Activated CD4-positive, alpha-beta T cell treated with anti-CD3 and anti-CD28 coated beads, Interleukin-2, amount 10 ng/mL, durations not matched to agents 7 days and 5 days (primary cell): Measurements from ENCODE around the gene ADCY9. TPM values are rescaled to one million over a fixed set of nuclear protein-coding genes. Genes with fewer than 3 reads are reported as not detected.
A peak's percentile ranks its signal among the peaks of the same experiment; 100 is the strongest.

ENCODE experiments used
- CTCF ChIA-PET: fragments of 350-600 bp; sonication (Branson Sonifier 250); formaldehyde crosslinking; loops from one replicate; lab custom pipeline; 2021; ENCODE audit warnings: antibody characterized with exemption; lab: Charles Lee
- POLR2A ChIA-PET: fragments of 350-600 bp; sonication (Branson Sonifier 250); formaldehyde crosslinking; loops from one replicate; lab custom pipeline; 2021; ENCODE audit warnings: antibody characterized with exemption; lab: Charles Lee
- DNase-seq: peaks from one replicate; pipeline ENCODE4 v3.0.0-alpha.2; 2020
- H3K27ac Mint-ChIP-seq: one replicate; pipeline ENCODE4 v1.8.0; 2021; ENCODE audit warnings: mild to moderate bottlenecking, moderate library complexity, mixed read lengths
- H3K27me3 Mint-ChIP-seq: one replicate; pipeline ENCODE4 v1.8.0; 2021; ENCODE audit warnings: mixed read lengths
- H3K36me3 Mint-ChIP-seq: one replicate; pipeline ENCODE4 v1.8.0; 2021; ENCODE audit warnings: low read depth, mixed read lengths
- H3K4me1 Mint-ChIP-seq: one replicate; pipeline ENCODE4 v1.8.0; 2021; ENCODE audit warnings: mixed read lengths
- H3K4me3 Mint-ChIP-seq: one replicate; pipeline ENCODE4 v1.8.0; 2021; ENCODE audit warnings: mild to moderate bottlenecking, moderate library complexity, mixed read lengths
- H3K9me3 Mint-ChIP-seq: one replicate; pipeline ENCODE4 v1.8.0; 2021; ENCODE audit warnings: mixed read lengths
- total RNA-seq, 2 experiments: library from RNA; stranded (reverse); gene quantifications; one replicate each; pipeline ENCODE4 v1.2.3, GENCODE V29; 2021

The ADCY9 gene
- total RNA-seq, 2 experiments from 2014 or later, result 10.4 to 12.4 TPM

- H3K36me3 Mint-ChIP-seq, result peaks cover 16% of the 10 kb centered on the region
- H3K4me1 Mint-ChIP-seq, result peaks cover 50% of the 10 kb centered on the region
- CTCF ChIA-PET, result no interaction called here
- H3K4me3 Mint-ChIP-seq, result no peak overlapping the region
- no peak for DNase-seq
- peaks cover 10% of the 10 kb centered on the region for H3K9me3 Mint-ChIP-seq
- H3K27me3 Mint-ChIP-seq, result peaks cover 10% of the 10 kb centered on the region
- H3K27ac Mint-ChIP-seq, result peak overlapping the region; percentile 3
- POLR2A ChIA-PET, result no interaction called here
Observed at GRCh38 chr16:4139968-4140367, 23.7 kb upstream of the ADCY9 start.

DNA sequence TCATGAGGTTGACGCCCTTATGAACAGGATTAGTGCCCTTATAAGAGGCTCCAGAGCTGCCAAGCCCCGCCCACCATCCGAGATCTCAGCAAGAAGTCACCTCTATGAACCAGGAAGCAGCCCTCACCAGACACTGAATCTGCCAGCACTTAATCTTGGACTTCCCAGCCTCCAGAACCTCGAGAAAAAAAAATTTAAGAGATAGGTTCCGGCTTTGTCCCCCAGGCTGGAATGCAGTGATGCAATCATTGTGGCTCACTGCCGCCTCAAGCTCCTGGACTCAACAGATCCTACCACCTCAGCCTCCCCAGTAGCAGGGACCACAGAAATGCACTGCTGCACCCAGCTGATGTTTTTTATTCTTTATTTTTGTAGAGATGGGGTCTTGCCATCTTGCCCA, 22.5 kb upstream of the ADCY9 start:
- Mint-ChIP-seq H3K27ac (peak overlapping the region; percentile 13), H3K27me3 (peaks cover 13% of the 10 kb centered on the region), H3K9me3 (peaks cover 10% of the 10 kb centered on the region), H3K36me3 (peaks cover 16% of the 10 kb centered on the region), H3K4me3 (no peak overlapping the region), H3K4me1 (peaks cover 44% of the 10 kb centered on the region)
- ChIA-PET CTCF (no interaction called here), POLR2A (no interaction called here)
- DNase-seq, result no peak

DNA sequence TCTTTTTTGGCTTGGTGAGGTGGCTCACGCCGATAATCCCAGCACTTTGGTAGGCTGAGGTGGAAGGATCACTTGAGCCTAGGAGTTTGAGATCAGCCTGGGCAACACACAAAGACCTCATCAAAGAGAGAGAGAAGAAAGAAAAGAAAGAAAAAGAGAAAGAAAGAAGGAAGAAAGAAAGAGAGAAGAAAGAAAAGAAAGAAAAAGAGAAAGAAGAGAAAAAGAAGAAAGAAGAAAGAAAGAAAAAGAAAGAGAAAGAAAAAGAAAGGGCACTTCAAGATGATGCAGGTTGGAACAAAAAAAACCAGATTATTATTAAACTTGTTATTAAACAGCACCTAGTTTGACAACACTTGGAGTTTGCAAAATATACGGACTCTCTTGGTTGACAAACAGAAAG, 21.2 kb upstream of the ADCY9 start:
- CTCF ChIA-PET, result no interaction called here
- no peak overlapping the region for H3K4me3 Mint-ChIP-seq
- peaks cover 15% of the 10 kb centered on the region for H3K36me3 Mint-ChIP-seq
- H3K9me3 Mint-ChIP-seq, result peaks cover 10% of the 10 kb centered on the region
- peak overlapping the region; percentile 42 for H3K27ac Mint-ChIP-seq
- POLR2A ChIA-PET, result no interaction called here
- H3K27me3 Mint-ChIP-seq, result peaks cover 13% of the 10 kb centered on the region
- peaks cover 32% of the 10 kb centered on the region for H3K4me1 Mint-ChIP-seq
- no peak for DNase-seq

- CTCF ChIA-PET, result no interaction called here
Observed at GRCh38 chr16:4136229-4136813, 20.1 kb upstream of the ADCY9 start.

GRCh38 chr16:4135537-4135936, 19.3 kb upstream of the ADCY9 start:
- peaks cover 17% of the 10 kb centered on the region for H3K4me1 Mint-ChIP-seq
- no peak for DNase-seq
- ChIA-PET POLR2A (no interaction called here), CTCF (no interaction called here)
- H3K27ac Mint-ChIP-seq, result no peak overlapping the region
- H3K9me3 Mint-ChIP-seq, result peaks cover 10% of the 10 kb centered on the region
- peaks cover 17% of the 10 kb centered on the region for H3K27me3 Mint-ChIP-seq
- H3K36me3 Mint-ChIP-seq, result peaks cover 8% of the 10 kb centered on the region
- no peak overlapping the region for H3K4me3 Mint-ChIP-seq

More at GRCh38 chr16:4136229-4136813, 20.1 kb upstream of the ADCY9 start:
- POLR2A ChIA-PET, result no interaction called here
- DNase-seq, result no peak
- no peak overlapping the region for H3K4me3 Mint-ChIP-seq
- H3K27ac Mint-ChIP-seq, result no peak overlapping the region
- H3K9me3 Mint-ChIP-seq, result peaks cover 10% of the 10 kb centered on the region
- peaks cover 9% of the 10 kb centered on the region for H3K36me3 Mint-ChIP-seq
- H3K4me1 Mint-ChIP-seq, result peaks cover 22% of the 10 kb centered on the region
- H3K27me3 Mint-ChIP-seq, result peaks cover 15% of the 10 kb centered on the region

DNA sequence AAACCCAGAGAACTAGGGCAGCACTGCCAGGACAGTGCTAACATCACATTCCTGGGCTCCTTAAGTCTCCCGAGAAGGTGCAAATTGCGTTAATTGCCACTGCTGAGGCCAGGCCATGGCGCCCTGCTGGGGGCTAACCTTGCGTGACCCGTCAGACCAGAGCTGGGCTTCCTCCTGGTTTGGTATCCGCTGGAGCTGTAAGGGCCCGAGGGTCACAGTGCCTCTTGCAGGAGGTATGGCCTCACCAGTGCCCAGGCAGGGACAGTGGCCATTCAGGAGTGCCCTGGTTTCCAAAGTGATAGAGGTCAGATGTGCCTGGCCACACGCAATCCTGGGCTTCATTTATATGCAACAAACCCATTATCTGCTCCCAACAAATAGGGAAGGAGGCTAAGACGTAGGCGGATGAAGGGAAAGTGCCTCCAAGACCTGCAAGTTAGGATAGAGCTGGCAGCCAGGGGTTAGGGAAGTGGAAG, 17.7 kb upstream of the ADCY9 start:
- Mint-ChIP-seq H3K27ac (no peak overlapping the region), H3K27me3 (peaks cover 24% of the 10 kb centered on the region), H3K4me1 (peaks cover 9% of the 10 kb centered on the region), H3K9me3 (peaks cover 5% of the 10 kb centered on the region), H3K36me3 (no peaks in the 10 kb centered on the region), H3K4me3 (no peak overlapping the region)
- POLR2A ChIA-PET, result no interaction called here
- CTCF ChIA-PET, result no interaction called here
- no peak for DNase-seq

DNA sequence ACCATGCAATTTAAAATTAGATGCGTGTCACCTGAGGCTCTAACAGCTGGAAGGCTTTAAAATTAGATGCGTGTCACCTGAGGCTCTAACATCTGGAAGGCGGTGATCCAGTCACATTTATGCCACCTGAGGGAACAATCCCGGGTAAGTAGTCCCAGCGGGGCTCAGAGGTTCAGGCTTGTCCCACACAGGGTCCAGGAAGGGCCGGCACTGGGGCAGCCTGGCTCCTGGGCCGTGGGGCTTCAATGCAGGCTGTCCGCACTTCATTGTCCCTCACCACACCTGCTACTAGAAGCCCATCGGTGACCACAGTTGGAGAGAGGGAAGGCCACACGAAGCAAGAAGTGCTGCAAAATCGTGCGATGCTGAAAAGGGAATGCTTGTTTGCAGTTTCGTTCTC, 15.4 kb upstream of the ADCY9 start:
- ChIA-PET CTCF (no interaction called here), POLR2A (no interaction called here)
- Mint-ChIP-seq H3K4me3 (no peak overlapping the region), H3K4me1 (no peaks in the 10 kb centered on the region), H3K27ac (no peak overlapping the region), H3K36me3 (no peaks in the 10 kb centered on the region), H3K9me3 (no peaks in the 10 kb centered on the region), H3K27me3 (peaks cover 21% of the 10 kb centered on the region)
- DNase-seq, result no peak

GRCh38 chr16:4124535-4125294, 8.5 kb upstream of the ADCY9 start:
- no peaks in the 10 kb centered on the region for H3K9me3 Mint-ChIP-seq
- no peak overlapping the region for H3K27ac Mint-ChIP-seq
- CTCF ChIA-PET, result interaction anchor here (1.0 to 1.7 kb wide), 2 partner anchors 129 to 142 kb away, joined by 4 to 5 read pairs; no protein-coding TSS in a partner anchor
- H3K27me3 Mint-ChIP-seq, result peaks cover 20% of the 10 kb centered on the region
- DNase-seq, result no peak
- H3K36me3 Mint-ChIP-seq, result no peaks in the 10 kb centered on the region
- no peak overlapping the region for H3K4me3 Mint-ChIP-seq
- no peaks in the 10 kb centered on the region for H3K4me1 Mint-ChIP-seq
- POLR2A ChIA-PET, result no interaction called here

GRCh38 chr16:4123616-4124300, 7.5 kb upstream of the ADCY9 start:
- H3K4me1 Mint-ChIP-seq, result no peaks in the 10 kb centered on the region
- no peak overlapping the region for H3K4me3 Mint-ChIP-seq
- no peak overlapping the region for H3K27ac Mint-ChIP-seq
- CTCF ChIA-PET, result no interaction called here
- H3K36me3 Mint-ChIP-seq, result no peaks in the 10 kb centered on the region
- no peak for DNase-seq
- POLR2A ChIA-PET, result no interaction called here
- peaks cover 20% of the 10 kb centered on the region for H3K27me3 Mint-ChIP-seq
- H3K9me3 Mint-ChIP-seq, result no peaks in the 10 kb centered on the region

GRCh38 chr16:4120176-4120575, 3.9 kb upstream of the ADCY9 start:
- Mint-ChIP-seq H3K27me3 (peaks cover 25% of the 10 kb centered on the region), H3K27ac (no peak overlapping the region), H3K9me3 (no peaks in the 10 kb centered on the region), H3K36me3 (no peaks in the 10 kb centered on the region), H3K4me1 (peaks cover 9% of the 10 kb centered on the region), H3K4me3 (no peak overlapping the region)
- ChIA-PET CTCF (interaction anchor here (0.7 kb wide), 2 partner anchors 149 to 198 kb away, joined by 3 read pairs; no protein-coding TSS in a partner anchor), POLR2A (no interaction called here)
- no peak for DNase-seq

DNA sequence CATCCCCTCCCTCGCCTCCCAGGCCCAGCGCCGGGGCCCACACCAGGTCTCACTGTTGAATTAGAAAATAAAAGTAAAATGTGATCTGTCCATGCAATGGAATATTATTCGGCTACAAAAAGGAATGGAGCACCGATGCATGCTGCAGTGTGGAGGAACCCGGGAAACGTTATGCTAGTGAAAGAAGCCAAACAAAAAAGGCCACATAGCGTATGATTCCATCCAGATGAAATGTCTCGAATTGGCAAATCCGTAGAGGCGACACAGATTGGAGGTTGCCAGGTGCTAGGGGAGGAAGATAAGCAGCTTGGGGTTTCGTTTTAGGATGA, 972 bp upstream of the ADCY9 start:
- Mint-ChIP-seq H3K9me3 (no peaks in the 10 kb centered on the region), H3K27me3 (peaks cover 16% of the 10 kb centered on the region), H3K4me1 (peaks cover 36% of the 10 kb centered on the region), H3K36me3 (peaks cover 11% of the 10 kb centered on the region), H3K27ac (peak overlapping the region; percentile 51), H3K4me3 (peak overlapping the region; percentile 80)
- ChIA-PET CTCF (no interaction called here), POLR2A (no interaction called here)
- DNase-seq, result no peak

- Mint-ChIP-seq H3K4me1 (peaks cover 46% of the 10 kb centered on the region), H3K27ac (no peak overlapping the region), H3K27me3 (peaks cover 16% of the 10 kb centered on the region), H3K4me3 (peak overlapping the region; percentile 71), H3K36me3 (peaks cover 11% of the 10 kb centered on the region), H3K9me3 (no peaks in the 10 kb centered on the region)
- ChIA-PET CTCF (interaction anchor here (0.5 to 2.7 kb wide), 3 partner anchors 9 to 212 kb away, joined by 3 to 11 read pairs (median 6); no protein-coding TSS in a partner anchor), POLR2A (no interaction called here)
- DNase-seq, result no peak
Observed at GRCh38 chr16:4115949-4116318, 308 bp downstream of the ADCY9 start.
